Cardiac septum (tissue), 1 donor: ENCODE measurements around the gene COMMD7. TPM values are rescaled to one million over a fixed set of nuclear protein-coding genes. Genes with fewer than 3 reads are reported as not detected.

ENCODE experiments used
- DNase-seq: peaks from one replicate; pipeline ENCODE4 v3.0.0-alpha.2; 2020; ENCODE audit warnings: low spot score
- intact Hi-C: fragments of 100-400 bp; cut with DNase I; formaldehyde crosslinking; loops from one replicate; pipeline ENCODE4 v1.14.0; 2022
- total RNA-seq: library from RNA; stranded (reverse); fragmentation: NEBNext Ultra II Directional; extraction: Animal tissue kit (Norgen Biotek cat#: 25700); gene quantifications from one replicate; pipeline ENCODE4 v1.2.1, GENCODE V29; 2021
- donor health status: DM: no; HTN: no; CAD: no.

Gene COMMD7
- total RNA-seq, 1 donor from 2014 or later = 36.5 TPM

DNA sequence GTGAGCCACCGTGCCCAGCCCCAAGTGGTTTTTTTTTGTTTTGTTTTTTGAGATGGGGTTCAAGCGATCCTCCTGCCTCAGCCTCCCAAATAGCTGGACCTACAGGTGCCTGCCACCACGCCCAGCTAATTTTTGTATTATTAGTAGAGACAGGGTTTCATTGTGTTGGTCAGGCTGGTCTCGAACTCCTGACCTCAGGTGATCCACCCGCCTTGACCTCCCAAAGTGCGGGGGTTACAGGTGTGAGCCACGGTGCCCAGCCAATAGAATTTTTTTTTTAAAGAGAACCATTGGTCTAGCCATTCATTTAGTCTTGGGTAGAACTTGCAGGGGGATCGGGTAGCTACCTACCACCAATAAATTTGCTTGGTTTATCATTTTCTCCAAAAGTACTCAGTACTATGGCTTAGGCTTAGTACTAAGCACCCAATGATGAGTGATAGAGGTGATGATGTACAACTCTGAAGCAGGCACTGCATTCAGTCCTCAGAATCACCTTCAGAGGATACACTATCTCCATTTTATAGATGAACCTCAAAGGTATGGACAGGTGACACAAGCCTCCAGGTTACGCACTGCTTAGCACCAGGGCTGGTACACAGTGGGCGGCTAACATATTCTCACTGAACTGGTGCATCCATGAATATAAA is 56.6 kb downstream of the COMMD7 start:
- DNase-seq = no peak
- intact Hi-C loops = no loop called here

DNA sequence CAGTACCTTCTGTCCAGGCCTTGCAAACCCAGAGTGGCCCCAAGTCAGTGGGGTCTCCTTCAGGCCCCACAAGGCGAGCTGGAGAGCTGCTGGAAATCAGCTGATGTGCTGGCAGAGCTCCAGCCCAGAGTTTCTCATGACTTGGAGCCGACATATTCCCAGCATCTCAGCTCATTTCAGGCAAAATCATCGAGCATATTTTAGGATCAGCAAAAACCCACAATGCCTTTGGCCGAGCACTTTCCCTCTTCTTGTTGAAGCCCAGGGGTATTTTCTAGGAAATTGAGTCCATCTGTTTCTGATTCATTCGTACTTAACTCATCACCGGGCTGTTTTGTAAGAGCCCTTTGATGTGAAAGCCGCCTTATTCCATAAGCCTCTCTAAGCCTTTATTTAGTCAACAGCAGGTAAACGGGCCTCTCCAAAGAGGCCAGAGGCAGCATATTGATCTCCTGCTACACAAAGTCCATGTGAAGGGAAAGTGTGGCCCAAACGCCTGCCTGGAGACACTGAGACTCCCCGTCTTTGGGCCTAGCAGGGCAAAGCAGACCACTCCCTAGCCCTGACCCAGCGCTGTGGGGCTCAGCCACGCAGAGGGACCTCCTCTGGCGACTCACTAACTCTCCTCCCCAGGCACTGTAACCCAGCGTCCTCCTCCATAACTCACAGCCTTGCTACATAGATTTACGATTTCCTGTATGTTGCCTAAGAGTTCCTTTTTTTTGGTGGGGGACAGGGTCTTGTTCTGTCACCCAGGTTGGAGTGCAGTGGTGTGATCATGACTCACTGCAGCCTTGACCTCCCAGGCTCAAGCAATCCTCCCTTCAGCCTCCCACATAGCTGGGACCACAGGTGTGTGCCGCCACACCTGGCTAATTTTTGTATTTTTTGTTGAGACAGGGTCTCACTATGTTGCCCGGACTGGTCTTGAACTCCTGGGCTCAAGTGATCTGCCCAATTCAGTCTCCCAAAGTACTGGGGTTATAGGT is 57.4 kb downstream of the COMMD7 start:
- no peak for DNase-seq
- intact Hi-C loops = no loop called here

GRCh38 chr20:32682508-32682987 is 60.7 kb downstream of the COMMD7 start:
- DNase-seq = no peak
- intact Hi-C loops = no loop called here

GRCh38 chr20:32681175-32682084 is 61.8 kb downstream of the COMMD7 start:
- DNase-seq = no peak
- intact Hi-C loops = no loop called here

DNA sequence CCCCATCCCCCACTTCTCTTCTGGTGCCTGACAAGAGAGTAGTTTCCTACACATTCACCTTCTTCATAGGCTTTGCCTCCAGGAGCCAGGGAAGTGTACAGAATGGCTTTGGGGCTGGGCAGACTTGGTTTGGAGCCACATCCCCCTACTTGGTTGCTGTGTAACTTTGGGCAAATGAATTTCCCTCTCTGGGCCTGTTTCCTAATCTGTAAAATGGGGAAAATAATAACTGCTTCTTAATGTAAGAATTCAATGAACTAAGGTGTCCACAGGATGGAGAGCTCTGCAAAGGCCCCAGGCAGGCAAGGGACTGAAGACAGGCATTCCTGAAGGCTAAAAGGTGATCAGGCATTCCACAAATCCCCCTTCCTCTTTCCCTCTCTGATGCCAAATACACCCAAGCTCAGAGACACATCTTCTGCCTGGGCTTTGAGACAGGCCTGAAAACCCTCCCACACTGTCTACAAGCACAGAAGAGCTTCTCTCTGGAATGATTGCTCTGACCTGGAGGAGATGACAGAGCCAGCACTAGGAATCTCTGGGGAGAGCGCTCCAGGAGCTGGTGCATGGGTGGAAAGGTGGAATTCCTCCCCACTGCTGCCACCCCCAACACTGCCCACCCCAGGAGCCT is 62.6 kb downstream of the COMMD7 start:
- intact Hi-C loops = no loop called here
- no peak for DNase-seq

DNA sequence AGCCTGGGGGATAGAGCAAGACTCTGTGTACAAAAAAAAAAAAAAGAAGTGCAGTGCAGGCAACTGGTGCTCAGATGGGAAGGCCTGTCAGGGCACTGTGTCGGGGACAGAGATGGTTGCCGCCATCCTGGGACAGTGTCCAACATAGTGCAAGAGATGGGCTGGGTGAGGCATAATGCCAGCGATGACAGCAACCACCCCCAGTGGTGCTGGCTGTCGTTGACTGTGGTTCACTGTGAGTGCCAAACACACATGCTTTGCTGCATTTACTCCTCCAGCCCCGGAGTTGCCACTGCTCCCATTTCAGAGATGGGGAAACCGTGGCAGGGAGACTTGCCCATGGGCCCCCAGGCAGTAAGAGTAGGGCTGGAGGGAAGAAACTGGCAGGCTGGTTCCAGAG is 64.3 kb downstream of the COMMD7 start:
- DNase-seq = no peak
- intact Hi-C loops = no loop called here

DNA sequence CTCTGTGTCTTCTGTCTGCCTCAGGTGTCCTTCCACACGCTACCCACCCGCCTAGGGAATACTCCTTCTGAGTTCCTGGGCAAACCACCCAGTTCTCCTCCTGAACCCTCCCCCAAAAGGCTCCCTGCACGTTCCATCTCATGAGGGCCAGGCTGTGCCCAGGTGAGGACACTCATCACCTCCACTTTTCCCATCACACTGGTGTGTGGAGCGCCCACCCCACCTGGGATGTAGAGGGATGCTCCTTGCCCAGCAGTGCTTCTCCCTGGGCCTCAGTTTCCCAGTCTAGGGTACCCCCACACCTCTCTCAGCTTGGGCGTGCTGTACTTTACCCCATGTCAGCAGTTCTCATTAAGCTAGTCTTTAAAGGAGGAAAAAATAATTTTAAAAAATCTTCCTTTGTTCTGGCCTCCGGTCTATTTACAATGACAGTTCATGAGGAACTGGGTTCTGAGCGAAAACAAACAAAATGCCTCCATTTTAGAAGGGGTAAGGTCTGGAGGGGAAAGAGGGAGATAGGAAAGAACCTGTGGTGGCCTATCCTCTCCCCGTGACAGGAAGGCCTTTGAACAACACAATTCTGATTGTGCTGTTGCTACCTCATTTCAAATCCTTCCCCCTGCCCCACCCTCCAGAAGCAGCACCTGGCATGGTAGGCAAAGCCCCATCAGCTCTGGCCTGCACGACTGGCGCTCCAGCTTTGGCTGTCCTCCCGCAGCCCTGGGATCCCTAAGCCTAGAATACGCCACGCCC is 67.9 kb downstream of the COMMD7 start:
- intact Hi-C loops = loop anchor here (2.0 kb wide), 1 partner anchor 103 kb away; no protein-coding TSS in a partner anchor

GRCh38 chr20:32674362-32674789 is 68.9 kb downstream of the COMMD7 start:
- no peak for DNase-seq
- intact Hi-C loops = loop anchor here (2.0 kb wide), 1 partner anchor 104 kb away; no protein-coding TSS in a partner anchor

More for the DNA sequence above, 67.9 kb downstream of the COMMD7 start:
- no peak for DNase-seq

DNA sequence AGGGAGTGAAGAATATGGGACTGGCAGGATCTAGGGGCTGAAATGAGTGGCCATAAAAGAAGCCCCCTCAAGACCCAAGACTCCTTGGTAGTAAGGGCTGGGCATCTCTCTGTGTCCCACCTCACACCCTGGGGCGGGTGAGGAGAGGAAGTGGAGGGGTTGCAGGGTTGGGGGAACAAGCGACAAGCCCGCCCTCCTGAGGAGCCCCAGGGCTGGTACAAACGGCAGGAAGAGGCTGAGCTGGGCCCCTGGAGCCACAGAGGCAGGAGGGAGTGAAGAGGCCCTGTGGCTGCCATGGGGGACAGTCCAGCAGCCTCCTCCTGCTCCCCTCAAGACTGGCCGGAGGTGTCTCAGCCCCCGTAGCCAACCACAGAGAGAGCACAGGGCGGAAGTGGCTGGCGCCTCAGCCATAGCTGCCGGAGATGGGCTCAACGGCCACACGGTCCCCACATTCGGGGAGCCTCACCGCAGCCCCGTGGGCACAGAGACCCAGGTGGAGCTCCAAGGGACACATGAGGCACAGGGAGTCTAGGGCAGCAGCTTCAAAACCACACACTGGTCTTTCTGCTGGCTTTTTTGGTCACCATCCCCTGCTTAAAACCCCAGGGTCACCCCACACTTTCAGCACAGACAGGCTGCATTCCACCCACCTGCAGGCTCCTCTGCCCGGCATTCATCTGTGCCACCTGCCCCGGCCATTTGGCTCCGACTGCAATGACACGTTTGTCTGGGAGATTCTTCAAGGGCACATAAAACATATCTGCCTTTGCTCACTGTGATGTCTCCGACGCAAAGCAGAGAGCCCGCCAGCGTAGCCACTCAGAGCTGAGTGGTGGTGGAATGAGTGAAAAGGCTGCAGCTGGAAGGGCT is 70.0 kb downstream of the COMMD7 start:
- no peak for DNase-seq
- intact Hi-C loops = no loop called here

DNA sequence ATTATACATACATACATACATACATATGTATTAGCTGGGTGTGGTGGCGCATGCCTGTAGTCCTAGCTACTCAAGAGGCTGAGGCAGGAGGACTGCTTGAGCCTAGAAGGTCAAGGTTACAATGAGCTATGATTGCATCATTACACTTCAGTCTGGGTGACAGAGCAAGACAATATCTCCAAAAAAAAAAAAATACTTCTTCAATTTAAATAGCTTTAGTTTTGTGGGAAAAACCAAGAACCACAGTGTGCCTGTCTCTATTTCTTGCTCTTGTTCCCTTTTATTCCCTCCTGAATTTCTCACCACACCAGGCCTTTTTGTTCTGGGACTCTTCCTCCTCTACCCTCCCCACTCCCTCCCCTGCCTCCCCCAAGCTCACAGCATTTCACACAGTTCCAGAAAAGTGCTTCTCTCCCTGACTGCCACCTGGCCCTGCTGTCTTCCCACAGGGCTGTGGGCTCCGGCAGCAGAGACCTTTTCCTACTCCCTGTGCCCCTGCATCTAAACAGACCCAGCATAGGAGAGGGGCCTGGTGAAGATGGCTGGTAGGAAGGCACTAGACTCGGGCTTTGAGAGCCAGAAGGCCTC is 70.8 kb downstream of the COMMD7 start:
- DNase-seq = no peak
- intact Hi-C loops = no loop called here

DNA sequence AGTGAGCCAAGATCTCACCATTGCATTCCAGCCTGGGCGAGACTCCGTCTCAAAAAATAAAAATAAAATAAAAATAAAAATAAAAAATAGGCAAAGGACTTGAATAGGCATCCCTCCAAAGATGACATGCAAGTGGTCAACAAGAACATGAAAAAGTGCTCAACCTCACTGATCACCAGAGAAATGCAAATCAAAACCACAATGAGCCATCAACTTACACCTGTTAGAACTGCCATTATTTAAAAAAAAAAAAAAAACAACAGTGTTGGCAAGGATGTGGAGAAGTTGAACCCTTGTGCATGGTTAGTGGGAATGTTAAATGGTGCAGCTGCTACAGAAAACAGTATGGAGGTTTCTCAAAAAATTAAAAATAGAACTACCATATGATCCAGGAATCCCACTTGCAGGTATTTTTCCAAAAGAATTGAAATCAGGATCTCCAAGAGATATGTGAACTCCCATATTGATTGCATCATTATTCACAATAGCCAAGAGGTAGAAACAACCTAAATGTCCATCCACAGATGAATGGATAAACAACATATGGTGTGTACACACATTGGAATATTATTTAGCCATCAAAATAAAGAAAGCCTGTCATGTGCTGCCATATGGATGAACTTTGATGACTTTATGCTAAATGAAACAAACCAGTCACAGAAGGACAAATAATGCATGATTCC is 72.4 kb downstream of the COMMD7 start:
- intact Hi-C loops = no loop called here

GRCh38 chr20:32667027-32667426 is 76.2 kb downstream of the COMMD7 start:
- no peak for DNase-seq
- intact Hi-C loops = no loop called here

More for the DNA sequence above, 72.4 kb downstream of the COMMD7 start:
- DNase-seq = no peak

- intact Hi-C loops = no loop called here
- DNase-seq = no peak
Observed at GRCh38 chr20:32664678-32665159, 78.5 kb downstream of the COMMD7 start.

- intact Hi-C loops = no loop called here
- DNase-seq = no peak
Observed at GRCh38 chr20:32664012-32664677, 79.1 kb downstream of the COMMD7 start.

DNA sequence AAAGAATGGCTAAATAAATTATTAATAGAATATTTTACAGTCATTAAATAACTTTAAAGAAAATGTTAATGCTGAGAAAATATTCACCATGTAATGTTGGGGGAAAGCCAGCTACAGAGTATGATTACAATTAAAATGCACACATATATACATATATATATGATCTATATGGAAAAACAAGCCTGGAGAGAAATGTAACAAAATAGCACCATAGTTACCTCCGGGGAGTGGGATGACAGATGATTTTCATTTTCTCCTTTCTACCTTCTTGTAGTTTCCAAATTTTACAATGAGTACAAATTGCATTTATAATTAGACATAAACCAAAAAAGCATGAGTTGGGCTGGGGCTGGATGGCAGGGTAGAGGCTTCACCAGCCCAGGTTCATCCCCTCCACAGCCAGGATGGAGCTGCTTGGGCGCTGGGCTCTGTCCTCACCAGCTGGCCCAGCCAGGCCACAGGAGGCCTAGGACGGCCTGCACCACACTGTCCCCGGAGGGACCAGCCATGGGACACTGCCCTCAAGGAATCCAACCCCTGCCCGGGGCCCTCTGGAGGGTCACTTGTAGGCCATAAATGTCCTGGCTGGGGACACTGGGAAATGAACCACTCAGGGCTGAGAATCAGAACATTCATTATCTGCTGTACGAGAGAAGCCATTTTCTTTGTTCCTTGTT is 79.8 kb downstream of the COMMD7 start:
- no peak for DNase-seq
- intact Hi-C loops = no loop called here
